Panc1 (cell line): ENCODE results near the gene ACACA.

Experiments
- CTCF ChIP-seq: fragments of 450-650 bp; IDR thresholded peaks from 2 replicates; pipeline ENCODE4 v1.5.1; 2017; ENCODE audit warnings: mild to moderate bottlenecking
- TCF7L2 ChIP-seq: IDR thresholded peaks from 2 replicates; pipeline ENCODE4 v1.6.1; 2011; ENCODE audit warnings: mild to moderate bottlenecking, low read depth, low read length, inconsistent platforms
- TF ChIP-seq, protein P1 (sequence below), 2 experiments: IDR thresholded peaks; 2 replicates each; pipeline ENCODE4 v1.6.1; 2011 to 2012; ENCODE audit warnings: low read depth in 2 of 2, control low read depth in 1 of 2, low read length in 1 of 2, mild to moderate bottlenecking in 1 of 2, moderate library complexity in 1 of 2; ENCODE audit not compliant: insufficient read depth in 1 of 2

- TF ChIP-seq, protein P1, sequence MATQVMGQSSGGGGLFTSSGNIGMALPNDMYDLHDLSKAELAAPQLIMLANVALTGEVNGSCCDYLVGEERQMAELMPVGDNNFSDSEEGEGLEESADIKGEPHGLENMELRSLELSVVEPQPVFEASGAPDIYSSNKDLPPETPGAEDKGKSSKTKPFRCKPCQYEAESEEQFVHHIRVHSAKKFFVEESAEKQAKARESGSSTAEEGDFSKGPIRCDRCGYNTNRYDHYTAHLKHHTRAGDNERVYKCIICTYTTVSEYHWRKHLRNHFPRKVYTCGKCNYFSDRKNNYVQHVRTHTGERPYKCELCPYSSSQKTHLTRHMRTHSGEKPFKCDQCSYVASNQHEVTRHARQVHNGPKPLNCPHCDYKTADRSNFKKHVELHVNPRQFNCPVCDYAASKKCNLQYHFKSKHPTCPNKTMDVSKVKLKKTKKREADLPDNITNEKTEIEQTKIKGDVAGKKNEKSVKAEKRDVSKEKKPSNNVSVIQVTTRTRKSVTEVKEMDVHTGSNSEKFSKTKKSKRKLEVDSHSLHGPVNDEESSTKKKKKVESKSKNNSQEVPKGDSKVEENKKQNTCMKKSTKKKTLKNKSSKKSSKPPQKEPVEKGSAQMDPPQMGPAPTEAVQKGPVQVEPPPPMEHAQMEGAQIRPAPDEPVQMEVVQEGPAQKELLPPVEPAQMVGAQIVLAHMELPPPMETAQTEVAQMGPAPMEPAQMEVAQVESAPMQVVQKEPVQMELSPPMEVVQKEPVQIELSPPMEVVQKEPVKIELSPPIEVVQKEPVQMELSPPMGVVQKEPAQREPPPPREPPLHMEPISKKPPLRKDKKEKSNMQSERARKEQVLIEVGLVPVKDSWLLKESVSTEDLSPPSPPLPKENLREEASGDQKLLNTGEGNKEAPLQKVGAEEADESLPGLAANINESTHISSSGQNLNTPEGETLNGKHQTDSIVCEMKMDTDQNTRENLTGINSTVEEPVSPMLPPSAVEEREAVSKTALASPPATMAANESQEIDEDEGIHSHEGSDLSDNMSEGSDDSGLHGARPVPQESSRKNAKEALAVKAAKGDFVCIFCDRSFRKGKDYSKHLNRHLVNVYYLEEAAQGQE (IDR thresholded peaks at IDR 0.05; ENCODE audit: insufficient read depth in 1 of 2, low read depth in 2 of 2, low read length in 1 of 2), result no peak
- no peak for TF ChIP-seq CTCF
- TF ChIP-seq TCF7L2, result no peak
Observed at GRCh38 chr17:37086948-37087347, 319.7 kb downstream of the ACACA start.
